ENCODE measurements around the gene ANO10. TPM values are rescaled to one million over a fixed set of nuclear protein-coding genes. Genes with fewer than 3 reads are reported as not detected.
A peak's percentile ranks its signal among the peaks of the same experiment; 100 is the strongest.

The ANO10 gene
- total RNA-seq, 1 experiment from 2014 or later = 15.0 TPM

DNA sequence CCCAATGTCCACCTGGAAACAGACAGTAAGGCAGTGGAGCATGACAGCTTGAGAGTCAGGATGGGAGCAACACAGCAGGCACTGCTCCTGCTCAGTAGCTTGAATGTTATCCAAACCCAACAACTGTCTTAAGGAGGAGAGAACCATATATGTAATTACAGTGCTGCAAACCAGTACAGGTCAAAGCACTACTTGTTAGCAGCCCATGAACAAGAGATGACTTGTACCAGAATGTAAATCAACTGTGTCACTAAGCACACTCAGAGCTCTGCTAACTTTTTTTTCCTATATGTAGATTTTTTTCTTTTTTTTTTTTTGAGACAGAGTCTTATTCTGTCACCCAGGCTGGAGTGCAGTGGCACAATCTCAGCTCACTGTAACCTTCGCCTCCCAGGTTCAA is 87.1 kb downstream of the ANO10 start:
- BruUV-seq (replicated peaks) = no TSS peak
- no peaks in the 10 kb centered on the region for H3K36me3 Mint-ChIP-seq (ENCODE audit: insufficient read depth, unreplicated experiment)
- H3K4me1 Mint-ChIP-seq (ENCODE audit: insufficient read depth, unreplicated experiment) = no peaks in the 10 kb centered on the region
- no peaks in the 10 kb centered on the region for H3K27me3 Mint-ChIP-seq (ENCODE audit: insufficient read depth, unreplicated experiment)
- H3K9me3 Mint-ChIP-seq (ENCODE audit: unreplicated experiment) = no peaks in the 10 kb centered on the region
- TF ChIP-seq, protein P1, sequence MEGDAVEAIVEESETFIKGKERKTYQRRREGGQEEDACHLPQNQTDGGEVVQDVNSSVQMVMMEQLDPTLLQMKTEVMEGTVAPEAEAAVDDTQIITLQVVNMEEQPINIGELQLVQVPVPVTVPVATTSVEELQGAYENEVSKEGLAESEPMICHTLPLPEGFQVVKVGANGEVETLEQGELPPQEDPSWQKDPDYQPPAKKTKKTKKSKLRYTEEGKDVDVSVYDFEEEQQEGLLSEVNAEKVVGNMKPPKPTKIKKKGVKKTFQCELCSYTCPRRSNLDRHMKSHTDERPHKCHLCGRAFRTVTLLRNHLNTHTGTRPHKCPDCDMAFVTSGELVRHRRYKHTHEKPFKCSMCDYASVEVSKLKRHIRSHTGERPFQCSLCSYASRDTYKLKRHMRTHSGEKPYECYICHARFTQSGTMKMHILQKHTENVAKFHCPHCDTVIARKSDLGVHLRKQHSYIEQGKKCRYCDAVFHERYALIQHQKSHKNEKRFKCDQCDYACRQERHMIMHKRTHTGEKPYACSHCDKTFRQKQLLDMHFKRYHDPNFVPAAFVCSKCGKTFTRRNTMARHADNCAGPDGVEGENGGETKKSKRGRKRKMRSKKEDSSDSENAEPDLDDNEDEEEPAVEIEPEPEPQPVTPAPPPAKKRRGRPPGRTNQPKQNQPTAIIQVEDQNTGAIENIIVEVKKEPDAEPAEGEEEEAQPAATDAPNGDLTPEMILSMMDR (IDR thresholded peaks at IDR 0.05; ENCODE audit: unreplicated experiment) = no peak
- CTCF ChIA-PET = interaction anchor here (0.7 to 1.3 kb wide), 4 partner anchors 10 to 699 kb away, joined by 3 to 5 read pairs (median 3); no protein-coding TSS in a partner anchor
- POLR2A ChIA-PET = no interaction called here
- intact Hi-C loops (cut with micrococcal nuclease) = no loop called here
- H3K4me3 Mint-ChIP-seq (ENCODE audit: unreplicated experiment) = no peak overlapping the region
- H3K27ac Mint-ChIP-seq (ENCODE audit: low read depth, unreplicated experiment) = no peak overlapping the region
- no peak for DNase-seq (ENCODE audit: unreplicated experiment)

DNA sequence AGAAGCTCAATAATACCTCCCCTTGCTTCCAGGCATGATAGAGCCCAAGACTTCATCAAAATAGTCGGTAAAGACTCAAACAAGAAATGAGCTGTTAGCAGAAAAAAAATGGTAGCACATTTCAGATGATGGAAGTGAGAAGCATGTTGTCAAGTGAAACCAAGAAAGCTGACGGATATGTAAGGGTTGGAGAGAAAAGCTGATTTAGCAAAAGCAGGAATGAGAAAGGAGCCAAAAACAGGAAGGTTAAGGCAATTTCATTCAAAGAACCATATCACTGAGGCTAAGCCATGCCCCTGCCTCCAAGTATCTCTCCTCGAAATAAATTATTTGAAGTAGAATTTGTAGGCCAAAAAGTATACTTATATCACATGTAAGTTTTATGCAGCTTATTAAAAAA is 88.8 kb downstream of the ANO10 start:
- intact Hi-C loops (cut with micrococcal nuclease) = no loop called here
- no peaks in the 10 kb centered on the region for H3K36me3 Mint-ChIP-seq (ENCODE audit: insufficient read depth, unreplicated experiment)
- no peaks in the 10 kb centered on the region for H3K4me1 Mint-ChIP-seq (ENCODE audit: insufficient read depth, unreplicated experiment)
- H3K27me3 Mint-ChIP-seq (ENCODE audit: insufficient read depth, unreplicated experiment) = no peaks in the 10 kb centered on the region
- POLR2A ChIA-PET = interaction anchor here (1.2 to 1.5 kb wide), 2 partner anchors 8 to 525 kb away, joined by 3 to 6 read pairs; no protein-coding TSS in a partner anchor
- TF ChIP-seq, protein P1 (IDR thresholded peaks at IDR 0.05; ENCODE audit: unreplicated experiment) = no peak
- no peak overlapping the region for H3K27ac Mint-ChIP-seq (ENCODE audit: low read depth, unreplicated experiment)
- DNase-seq (ENCODE audit: unreplicated experiment) = no peak
- no peak overlapping the region for H3K4me3 Mint-ChIP-seq (ENCODE audit: unreplicated experiment)
- BruUV-seq (replicated peaks) = no TSS peak
- CTCF ChIA-PET = interaction anchor here (1.2 to 1.5 kb wide), 2 partner anchors 9 to 265 kb away, joined by 4 to 7 read pairs; no protein-coding TSS in a partner anchor
- peaks cover 7% of the 10 kb centered on the region for H3K9me3 Mint-ChIP-seq (ENCODE audit: unreplicated experiment)

DNA sequence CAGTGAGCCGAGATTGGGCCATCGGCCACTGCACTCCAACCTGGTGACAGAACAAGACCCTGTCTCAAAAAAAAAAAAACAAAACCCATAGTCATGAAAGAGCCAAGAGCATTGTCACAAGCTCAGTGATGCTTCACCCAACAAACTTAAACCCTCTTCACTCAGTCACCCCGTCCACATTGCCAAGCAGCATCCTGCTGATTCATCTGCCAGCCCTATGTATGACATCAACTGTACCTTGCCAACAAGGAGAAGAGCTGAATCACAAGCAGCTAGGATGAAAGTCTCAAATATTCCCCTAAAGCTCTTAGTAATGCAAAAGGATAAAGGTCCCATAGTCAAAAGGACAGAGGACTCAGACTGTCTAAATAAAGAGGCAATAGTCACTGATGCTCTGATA is 90.0 kb downstream of the ANO10 start:
- TF ChIP-seq, protein P1 (IDR thresholded peaks at IDR 0.05; ENCODE audit: unreplicated experiment) = no peak
- Mint-ChIP-seq H3K4me1 (ENCODE audit: insufficient read depth, unreplicated experiment) (no peaks in the 10 kb centered on the region), H3K36me3 (ENCODE audit: insufficient read depth, unreplicated experiment) (no peaks in the 10 kb centered on the region), H3K4me3 (ENCODE audit: unreplicated experiment) (no peak overlapping the region), H3K27ac (ENCODE audit: low read depth, unreplicated experiment) (no peak overlapping the region), H3K9me3 (ENCODE audit: unreplicated experiment) (peaks cover 8% of the 10 kb centered on the region), H3K27me3 (ENCODE audit: insufficient read depth, unreplicated experiment) (no peaks in the 10 kb centered on the region)
- no TSS peak for BruUV-seq (replicated peaks)
- intact Hi-C loops (cut with micrococcal nuclease) = no loop called here
- CTCF ChIA-PET = interaction anchor here (0.9 to 1.5 kb wide), 3 partner anchors 10 to 237 kb away, joined by 3 to 7 read pairs (median 4); no protein-coding TSS in a partner anchor
- peak; percentile 62 for DNase-seq (ENCODE audit: unreplicated experiment)
- POLR2A ChIA-PET = interaction anchor here (1.5 kb wide), 1 partner anchor 9 kb away, joined by 6 read pairs; no protein-coding TSS in a partner anchor

DNA sequence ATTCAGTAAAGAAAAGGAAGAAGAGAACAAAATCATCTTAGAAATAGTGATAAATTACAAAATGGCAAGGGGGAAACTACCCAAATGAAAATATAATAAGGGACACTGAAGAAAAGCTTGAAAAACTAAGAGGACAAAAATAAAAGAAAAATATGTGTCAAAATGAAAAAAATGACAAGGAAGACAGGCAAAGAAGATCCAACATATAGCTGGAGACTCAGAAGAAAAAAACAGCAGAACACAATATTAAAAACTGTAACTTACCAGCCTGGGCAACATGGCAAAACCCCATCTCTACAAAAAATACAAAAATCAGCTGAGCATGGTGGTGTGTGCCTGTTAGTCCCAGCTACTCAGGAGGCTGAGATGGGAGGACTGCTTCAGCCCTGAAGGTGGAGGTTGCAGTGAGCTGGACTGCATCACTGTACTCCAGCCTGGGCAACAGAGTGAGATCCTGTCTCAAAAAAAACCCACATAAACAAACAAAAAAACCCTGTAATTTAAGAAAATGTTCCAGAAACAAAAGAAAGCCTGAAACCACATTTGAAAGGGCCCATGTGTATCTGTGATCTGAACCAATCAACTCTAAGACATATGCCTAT is 93.2 kb downstream of the ANO10 start:
- peaks cover 6% of the 10 kb centered on the region for H3K36me3 Mint-ChIP-seq (ENCODE audit: insufficient read depth, unreplicated experiment)
- CTCF ChIA-PET = interaction anchor here (0.8 kb wide), 1 partner anchor 25 kb away, joined by 3 read pairs; no protein-coding TSS in a partner anchor
- H3K27ac Mint-ChIP-seq (ENCODE audit: low read depth, unreplicated experiment) = no peak overlapping the region

More for the DNA sequence above, 93.2 kb downstream of the ANO10 start:
- H3K4me1 Mint-ChIP-seq (ENCODE audit: insufficient read depth, unreplicated experiment) = no peaks in the 10 kb centered on the region
- H3K9me3 Mint-ChIP-seq (ENCODE audit: unreplicated experiment) = peaks cover 8% of the 10 kb centered on the region
- POLR2A ChIA-PET = interaction anchor here (0.5 kb wide), 1 partner anchor 1482 kb away, joined by 3 read pairs; no protein-coding TSS in a partner anchor
- no peak overlapping the region for H3K4me3 Mint-ChIP-seq (ENCODE audit: unreplicated experiment)
- no peak for DNase-seq (ENCODE audit: unreplicated experiment)
- TF ChIP-seq, protein P1 (IDR thresholded peaks at IDR 0.05; ENCODE audit: unreplicated experiment) = no peak
- intact Hi-C loops (cut with micrococcal nuclease) = no loop called here
- no TSS peak for BruUV-seq (replicated peaks)
- no peaks in the 10 kb centered on the region for H3K27me3 Mint-ChIP-seq (ENCODE audit: insufficient read depth, unreplicated experiment)

Data from MCF 10A (cell line).